HCT116 (cell line): ENCODE data around the gene VLDLR.

Source experiments
- POLR2A ChIP-seq: IDR thresholded peaks from 2 replicates; pipeline ENCODE4 v1.7.0; 2011; ENCODE audit warnings: borderline replicate concordance; ENCODE audit not compliant: insufficient read depth, insufficient read length; ENCODE audit errors: extremely low read depth
- POLR2AphosphoS5 ChIP-seq: IDR thresholded peaks from 2 replicates; pipeline ENCODE4 v1.6.1; 2011; ENCODE audit warnings: mild to moderate bottlenecking, low read depth, low read length, moderate library complexity
- ZNF274 ChIP-seq: fragments of 200-500 bp; sonication (Bioruptor generic); IDR thresholded peaks from 2 replicates; pipeline ENCODE4 v1.6.1; 2014; ENCODE audit warnings: mild to moderate bottlenecking, low read depth, low read length, inconsistent platforms
- TF ChIP-seq, protein P1 (sequence below): IDR thresholded peaks from 2 replicates; pipeline ENCODE4 v1.6.1; 2012; ENCODE audit warnings: low read depth
- TF ChIP-seq, protein P2 (sequence below), 3 experiments: fragments of 200-600 bp in 1 of 3; sonication (generic) in 1 of 3; IDR thresholded peaks in 2 of 3; conservative IDR thresholded peaks in 1 of 3; 2 replicates each; pipeline ENCODE4 v1.5.1; 2012 to 2017; ENCODE audit warnings: low read depth in 2 of 3, low read length in 2 of 3, antibody characterized with exemption in 1 of 3, borderline replicate concordance in 1 of 3, control low read depth in 1 of 3, mild to moderate bottlenecking in 1 of 3, mixed read lengths in 1 of 3, mixed run types in 1 of 3, moderate library complexity in 1 of 3; ENCODE audit not compliant: insufficient read depth in 1 of 3

DNA sequence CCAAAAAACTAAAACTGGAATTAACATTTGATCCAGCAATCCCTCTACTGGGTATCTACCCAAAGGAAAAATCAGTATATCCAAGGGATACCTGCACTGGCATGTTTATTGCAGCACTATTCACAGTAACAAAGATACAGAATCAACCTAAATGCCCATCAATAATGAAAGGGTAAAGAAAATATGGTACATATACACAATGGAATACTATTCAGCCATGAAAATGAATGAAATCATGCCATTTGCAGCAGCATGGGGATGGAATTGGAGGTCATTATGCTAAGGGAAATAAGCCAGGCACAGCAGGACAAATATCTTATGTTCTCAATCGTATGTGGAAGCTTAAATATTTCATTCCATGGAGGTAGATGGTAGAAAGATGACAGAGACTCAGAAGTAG, 9.7 kb downstream of the VLDLR start:
- no peak for TF ChIP-seq POLR2A
- TF ChIP-seq, protein P1, sequence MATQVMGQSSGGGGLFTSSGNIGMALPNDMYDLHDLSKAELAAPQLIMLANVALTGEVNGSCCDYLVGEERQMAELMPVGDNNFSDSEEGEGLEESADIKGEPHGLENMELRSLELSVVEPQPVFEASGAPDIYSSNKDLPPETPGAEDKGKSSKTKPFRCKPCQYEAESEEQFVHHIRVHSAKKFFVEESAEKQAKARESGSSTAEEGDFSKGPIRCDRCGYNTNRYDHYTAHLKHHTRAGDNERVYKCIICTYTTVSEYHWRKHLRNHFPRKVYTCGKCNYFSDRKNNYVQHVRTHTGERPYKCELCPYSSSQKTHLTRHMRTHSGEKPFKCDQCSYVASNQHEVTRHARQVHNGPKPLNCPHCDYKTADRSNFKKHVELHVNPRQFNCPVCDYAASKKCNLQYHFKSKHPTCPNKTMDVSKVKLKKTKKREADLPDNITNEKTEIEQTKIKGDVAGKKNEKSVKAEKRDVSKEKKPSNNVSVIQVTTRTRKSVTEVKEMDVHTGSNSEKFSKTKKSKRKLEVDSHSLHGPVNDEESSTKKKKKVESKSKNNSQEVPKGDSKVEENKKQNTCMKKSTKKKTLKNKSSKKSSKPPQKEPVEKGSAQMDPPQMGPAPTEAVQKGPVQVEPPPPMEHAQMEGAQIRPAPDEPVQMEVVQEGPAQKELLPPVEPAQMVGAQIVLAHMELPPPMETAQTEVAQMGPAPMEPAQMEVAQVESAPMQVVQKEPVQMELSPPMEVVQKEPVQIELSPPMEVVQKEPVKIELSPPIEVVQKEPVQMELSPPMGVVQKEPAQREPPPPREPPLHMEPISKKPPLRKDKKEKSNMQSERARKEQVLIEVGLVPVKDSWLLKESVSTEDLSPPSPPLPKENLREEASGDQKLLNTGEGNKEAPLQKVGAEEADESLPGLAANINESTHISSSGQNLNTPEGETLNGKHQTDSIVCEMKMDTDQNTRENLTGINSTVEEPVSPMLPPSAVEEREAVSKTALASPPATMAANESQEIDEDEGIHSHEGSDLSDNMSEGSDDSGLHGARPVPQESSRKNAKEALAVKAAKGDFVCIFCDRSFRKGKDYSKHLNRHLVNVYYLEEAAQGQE: no peak
- TF ChIP-seq, protein P2, sequence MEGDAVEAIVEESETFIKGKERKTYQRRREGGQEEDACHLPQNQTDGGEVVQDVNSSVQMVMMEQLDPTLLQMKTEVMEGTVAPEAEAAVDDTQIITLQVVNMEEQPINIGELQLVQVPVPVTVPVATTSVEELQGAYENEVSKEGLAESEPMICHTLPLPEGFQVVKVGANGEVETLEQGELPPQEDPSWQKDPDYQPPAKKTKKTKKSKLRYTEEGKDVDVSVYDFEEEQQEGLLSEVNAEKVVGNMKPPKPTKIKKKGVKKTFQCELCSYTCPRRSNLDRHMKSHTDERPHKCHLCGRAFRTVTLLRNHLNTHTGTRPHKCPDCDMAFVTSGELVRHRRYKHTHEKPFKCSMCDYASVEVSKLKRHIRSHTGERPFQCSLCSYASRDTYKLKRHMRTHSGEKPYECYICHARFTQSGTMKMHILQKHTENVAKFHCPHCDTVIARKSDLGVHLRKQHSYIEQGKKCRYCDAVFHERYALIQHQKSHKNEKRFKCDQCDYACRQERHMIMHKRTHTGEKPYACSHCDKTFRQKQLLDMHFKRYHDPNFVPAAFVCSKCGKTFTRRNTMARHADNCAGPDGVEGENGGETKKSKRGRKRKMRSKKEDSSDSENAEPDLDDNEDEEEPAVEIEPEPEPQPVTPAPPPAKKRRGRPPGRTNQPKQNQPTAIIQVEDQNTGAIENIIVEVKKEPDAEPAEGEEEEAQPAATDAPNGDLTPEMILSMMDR (IDR thresholded peaks at IDR 0.05 in 2 of 3, conservative IDR thresholded peaks at IDR 0.05 in 1 of 3; ENCODE audit: borderline replicate concordance in 1 of 3, insufficient read depth in 1 of 3, low read depth in 2 of 3, low read length in 2 of 3): no peak
- TF ChIP-seq POLR2AphosphoS5: no peak
- TF ChIP-seq ZNF274: no peak
